OCI-LY3 (cell line): ENCODE measurements around the gene FANCC.

Experiments
- H2AFZ ChIP-seq: fragments of 200-600, 300-600 bp; shearing (Covaris generic); 2 replicates; pipeline ENCODE4 v1.6.0; 2014; ENCODE audit warnings: antibody characterized with exemption, low read depth, low read length
- H3K27ac ChIP-seq: fragments of 200-600, 300-600 bp; sonication (generic); 2 replicates; pipeline ENCODE4 v1.5.1; 2014; ENCODE audit warnings: mild to moderate bottlenecking, low read length, moderate library complexity, mixed read lengths
- H3K27me3 ChIP-seq: fragments of 200-600, 300-600 bp; sonication (generic); 2 replicates; pipeline ENCODE4 v1.6.1; 2014; ENCODE audit warnings: low read depth, low read length, mixed read lengths
- H3K36me3 ChIP-seq: fragments of 200-600, 300-600 bp; sonication (generic); replicated peaks from 2 replicates; pipeline ENCODE3; 2014; ENCODE audit warnings: low read depth, low read length, mixed read lengths
- H3K4me1 ChIP-seq: fragments of 300-600, 200-600 bp; sonication (generic); 2 replicates; pipeline ENCODE4 v1.6.1; 2014; ENCODE audit warnings: low read length, mixed read lengths
- H3K4me2 ChIP-seq: fragments of 200-600, 300-600 bp; sonication (generic); 2 replicates; pipeline ENCODE4 v1.6.1; 2014; ENCODE audit warnings: low read length, mixed read lengths
- H3K4me3 ChIP-seq: fragments of 300-600, 200-600 bp; sonication (generic); 2 replicates; pipeline ENCODE4 v1.5.1; 2014; ENCODE audit warnings: antibody characterized with exemption, mild to moderate bottlenecking, low read length, moderate library complexity
- H3K79me2 ChIP-seq: fragments of 300-600, 200-600 bp; shearing (Covaris generic); 2 replicates; pipeline ENCODE4 v1.6.1; 2014; ENCODE audit warnings: mild to moderate bottlenecking, low read length, mixed read lengths
- H3K9ac ChIP-seq: fragments of 300-600, 200-600 bp; shearing (Covaris generic); 2 replicates; pipeline ENCODE4 v1.6.0; 2014; ENCODE audit warnings: mild to moderate bottlenecking, low read length, moderate library complexity
- H3K9me3 ChIP-seq: fragments of 200-600, 300-600 bp; shearing (Covaris generic); 2 replicates; pipeline ENCODE4 v1.6.1; 2014; ENCODE audit warnings: low read length, mixed read lengths; ENCODE audit not compliant: insufficient read depth
- H4K20me1 ChIP-seq: fragments of 200-600, 300-600 bp; sonication (generic); 2 replicates; pipeline ENCODE4 v1.6.1; 2016; ENCODE audit warnings: low read length, mixed read lengths; ENCODE audit not compliant: insufficient read depth
- EZH2phosphoT487 ChIP-seq: fragments of 200-600 bp; shearing (Covaris generic); IDR thresholded peaks from 2 replicates; pipeline ENCODE4 v1.6.1; 2018; ENCODE audit warnings: antibody characterized with exemption, mixed run types, low read depth
- TF ChIP-seq, protein P1 (sequence below): fragments of 200-600, 300-600 bp; sonication (generic); IDR thresholded peaks from 2 replicates; pipeline ENCODE4 v1.5.1; 2014; ENCODE audit warnings: antibody characterized with exemption, low read length, low read depth

FANCC gene

DNA sequence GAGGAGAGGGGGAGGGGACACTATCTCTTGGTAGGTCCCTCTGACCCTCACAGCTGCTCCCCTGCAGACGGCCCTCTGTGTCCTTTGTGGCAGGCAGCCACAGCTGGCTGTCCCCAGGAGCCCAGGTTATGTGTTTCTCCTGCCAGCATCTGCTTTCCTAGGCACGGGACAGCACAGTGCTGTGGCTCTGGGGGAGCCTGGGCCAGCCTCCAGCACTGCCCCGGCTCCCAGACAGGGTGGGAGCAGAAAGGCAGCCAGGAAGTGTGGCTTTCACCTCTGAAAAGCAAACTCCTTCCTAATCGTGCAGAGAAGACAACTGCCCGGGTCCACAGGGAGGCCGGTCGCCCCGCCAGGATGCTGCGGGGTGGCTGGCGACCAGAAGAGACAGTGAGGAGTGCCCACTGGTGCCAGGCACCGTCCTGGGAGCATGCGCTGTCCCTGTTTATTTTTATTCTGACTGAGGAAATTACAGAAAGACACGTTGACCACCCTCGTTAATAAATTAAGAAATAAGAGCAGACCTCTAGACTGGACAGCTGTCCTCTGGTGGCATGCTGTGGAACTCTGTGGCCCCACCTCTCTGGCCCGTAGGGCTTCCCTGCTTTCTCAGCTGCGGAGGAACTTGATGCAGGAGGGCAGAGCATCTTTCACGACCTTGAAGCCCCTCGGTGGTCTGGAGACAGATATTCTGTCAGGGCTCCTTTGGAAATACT, 240.3 kb downstream of the FANCC start:
- H2AFZ ChIP-seq, result no peak overlapping the region
- H3K4me3 ChIP-seq, result no peak overlapping the region
- no peak for TF ChIP-seq EZH2phosphoT487
- TF ChIP-seq, protein P1, sequence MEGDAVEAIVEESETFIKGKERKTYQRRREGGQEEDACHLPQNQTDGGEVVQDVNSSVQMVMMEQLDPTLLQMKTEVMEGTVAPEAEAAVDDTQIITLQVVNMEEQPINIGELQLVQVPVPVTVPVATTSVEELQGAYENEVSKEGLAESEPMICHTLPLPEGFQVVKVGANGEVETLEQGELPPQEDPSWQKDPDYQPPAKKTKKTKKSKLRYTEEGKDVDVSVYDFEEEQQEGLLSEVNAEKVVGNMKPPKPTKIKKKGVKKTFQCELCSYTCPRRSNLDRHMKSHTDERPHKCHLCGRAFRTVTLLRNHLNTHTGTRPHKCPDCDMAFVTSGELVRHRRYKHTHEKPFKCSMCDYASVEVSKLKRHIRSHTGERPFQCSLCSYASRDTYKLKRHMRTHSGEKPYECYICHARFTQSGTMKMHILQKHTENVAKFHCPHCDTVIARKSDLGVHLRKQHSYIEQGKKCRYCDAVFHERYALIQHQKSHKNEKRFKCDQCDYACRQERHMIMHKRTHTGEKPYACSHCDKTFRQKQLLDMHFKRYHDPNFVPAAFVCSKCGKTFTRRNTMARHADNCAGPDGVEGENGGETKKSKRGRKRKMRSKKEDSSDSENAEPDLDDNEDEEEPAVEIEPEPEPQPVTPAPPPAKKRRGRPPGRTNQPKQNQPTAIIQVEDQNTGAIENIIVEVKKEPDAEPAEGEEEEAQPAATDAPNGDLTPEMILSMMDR, result no peak
- no peaks in the 10 kb centered on the region for H3K9me3 ChIP-seq
- H3K27me3 ChIP-seq, result no peaks in the 10 kb centered on the region
- H3K79me2 ChIP-seq, result no peaks in the 10 kb centered on the region
- peaks cover 9% of the 10 kb centered on the region for H3K4me1 ChIP-seq
- no peaks in the 10 kb centered on the region for H3K36me3 ChIP-seq
- no peaks in the 10 kb centered on the region for H4K20me1 ChIP-seq
- H3K27ac ChIP-seq, result no peak overlapping the region
- H3K4me2 ChIP-seq, result no peak overlapping the region
- no peak overlapping the region for H3K9ac ChIP-seq

DNA sequence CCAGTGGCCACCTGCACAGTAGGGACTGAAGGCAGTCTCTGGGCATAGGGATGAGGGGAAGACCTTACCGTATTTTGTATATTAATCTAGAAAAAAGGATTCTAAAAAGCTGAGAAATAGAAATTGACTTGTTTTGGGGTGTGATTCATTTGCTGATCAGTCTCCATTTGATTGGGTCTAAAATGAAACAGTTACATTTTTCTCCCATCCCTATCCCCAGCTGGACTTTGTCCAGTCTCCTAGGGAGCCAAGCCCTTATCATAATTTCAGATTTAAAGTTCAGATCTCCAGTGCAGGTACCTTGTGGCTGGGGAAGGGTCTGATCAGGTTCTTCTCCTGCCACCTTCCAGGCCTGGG, 240.8 kb downstream of the FANCC start:
- no peak for TF ChIP-seq EZH2phosphoT487
- TF ChIP-seq, protein P1, result no peak
- Histone ChIP-seq H3K4me2 (no peak overlapping the region), H3K27me3 (no peaks in the 10 kb centered on the region), H2AFZ (no peak overlapping the region), H3K79me2 (no peaks in the 10 kb centered on the region), H3K4me3 (no peak overlapping the region), H3K27ac (no peak overlapping the region), H3K9ac (no peak overlapping the region), H4K20me1 (no peaks in the 10 kb centered on the region), H3K9me3 (no peaks in the 10 kb centered on the region), H3K4me1 (peaks cover 9% of the 10 kb centered on the region), H3K36me3 (no peaks in the 10 kb centered on the region)

DNA sequence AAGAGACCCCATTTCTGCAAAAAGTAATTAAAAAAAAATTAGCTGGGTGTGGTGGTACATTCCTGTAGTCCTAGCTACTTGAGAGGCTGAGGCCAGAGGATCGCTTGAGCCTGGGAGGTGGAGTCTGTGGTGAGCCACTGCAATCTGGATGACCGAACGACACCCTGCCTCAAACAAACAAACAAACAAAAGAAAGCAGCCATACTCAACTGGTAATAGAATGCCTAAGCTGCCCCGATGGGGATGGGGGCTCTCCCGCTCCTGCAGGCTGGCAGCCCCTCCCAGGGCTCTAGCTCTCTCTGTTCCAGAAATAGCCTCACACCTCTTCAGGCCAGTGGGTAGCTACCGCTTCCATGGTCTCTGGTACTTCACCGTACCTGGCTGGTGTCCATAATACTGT, 241.8 kb downstream of the FANCC start:
- Histone ChIP-seq H4K20me1 (no peaks in the 10 kb centered on the region), H3K27me3 (no peaks in the 10 kb centered on the region), H2AFZ (no peak overlapping the region), H3K79me2 (no peaks in the 10 kb centered on the region), H3K4me1 (peaks cover 2% of the 10 kb centered on the region), H3K4me2 (no peak overlapping the region), H3K36me3 (no peaks in the 10 kb centered on the region), H3K27ac (no peak overlapping the region), H3K9me3 (no peaks in the 10 kb centered on the region), H3K9ac (no peak overlapping the region), H3K4me3 (no peak overlapping the region)
- no peak for TF ChIP-seq EZH2phosphoT487
- TF ChIP-seq, protein P1, result no peak

DNA sequence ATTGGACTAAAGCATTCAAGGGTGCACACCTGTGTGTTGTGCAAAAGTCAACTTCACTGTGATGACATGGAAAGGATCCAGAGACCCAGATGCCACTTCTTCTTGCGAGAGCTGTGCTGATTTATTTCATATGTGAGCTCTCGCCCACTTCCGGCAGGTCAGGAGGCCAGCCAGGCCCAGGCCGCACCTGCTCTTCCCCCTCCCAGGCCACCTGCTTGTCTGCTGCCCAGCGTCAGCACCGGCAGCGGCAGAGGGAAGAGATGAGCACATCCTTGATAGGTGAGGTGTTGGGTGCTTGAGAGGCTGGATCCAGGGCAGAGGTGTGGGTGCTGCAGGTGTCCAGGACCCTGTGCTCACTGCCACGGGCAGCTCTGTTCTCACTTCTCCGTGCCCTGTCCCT, 242.9 kb downstream of the FANCC start:
- no peaks in the 10 kb centered on the region for H3K27me3 ChIP-seq
- H3K36me3 ChIP-seq, result no peaks in the 10 kb centered on the region
- H3K27ac ChIP-seq, result no peak overlapping the region
- H3K4me2 ChIP-seq, result no peak overlapping the region
- no peak overlapping the region for H2AFZ ChIP-seq
- H3K9ac ChIP-seq, result no peak overlapping the region
- TF ChIP-seq, protein P1, result no peak
- no peak for TF ChIP-seq EZH2phosphoT487
- H4K20me1 ChIP-seq, result no peaks in the 10 kb centered on the region
- no peak overlapping the region for H3K4me3 ChIP-seq
- no peaks in the 10 kb centered on the region for H3K9me3 ChIP-seq
- H3K79me2 ChIP-seq, result no peaks in the 10 kb centered on the region
- no peaks in the 10 kb centered on the region for H3K4me1 ChIP-seq
